GM23248 (cell line): ENCODE data around the gene MBD4.

Experiments used
- EZH2 ChIP-seq: fragments of 200-600 bp; sonication (generic); IDR thresholded peaks from 2 replicates; pipeline ENCODE4 v1.6.1; 2018; ENCODE audit warnings: antibody characterized with exemption, mild to moderate bottlenecking; ENCODE audit not compliant: insufficient read depth, poor library complexity, severe bottlenecking
- EZH2phosphoT487 ChIP-seq: fragments of 200-600 bp; sonication (generic); IDR thresholded peaks from 2 replicates; pipeline ENCODE4 v1.6.1; 2018; ENCODE audit warnings: antibody characterized with exemption, moderate library complexity, mild to moderate bottlenecking, low read depth; ENCODE audit not compliant: insufficient read depth

- no peak for TF ChIP-seq EZH2phosphoT487
- no peak for TF ChIP-seq EZH2
Measured at GRCh38 chr3:129463716-129464115, 24.0 kb upstream of the MBD4 start.
